Measurements from ENCODE around the gene CAMK4. TPM values are rescaled to one million over a fixed set of nuclear protein-coding genes. Genes with fewer than 3 reads are reported as not detected.
A peak's percentile ranks its signal among the peaks of the same experiment; 100 is the strongest.

Gene CAMK4
- total RNA-seq, 1 donor: 1.3 TPM

DNA sequence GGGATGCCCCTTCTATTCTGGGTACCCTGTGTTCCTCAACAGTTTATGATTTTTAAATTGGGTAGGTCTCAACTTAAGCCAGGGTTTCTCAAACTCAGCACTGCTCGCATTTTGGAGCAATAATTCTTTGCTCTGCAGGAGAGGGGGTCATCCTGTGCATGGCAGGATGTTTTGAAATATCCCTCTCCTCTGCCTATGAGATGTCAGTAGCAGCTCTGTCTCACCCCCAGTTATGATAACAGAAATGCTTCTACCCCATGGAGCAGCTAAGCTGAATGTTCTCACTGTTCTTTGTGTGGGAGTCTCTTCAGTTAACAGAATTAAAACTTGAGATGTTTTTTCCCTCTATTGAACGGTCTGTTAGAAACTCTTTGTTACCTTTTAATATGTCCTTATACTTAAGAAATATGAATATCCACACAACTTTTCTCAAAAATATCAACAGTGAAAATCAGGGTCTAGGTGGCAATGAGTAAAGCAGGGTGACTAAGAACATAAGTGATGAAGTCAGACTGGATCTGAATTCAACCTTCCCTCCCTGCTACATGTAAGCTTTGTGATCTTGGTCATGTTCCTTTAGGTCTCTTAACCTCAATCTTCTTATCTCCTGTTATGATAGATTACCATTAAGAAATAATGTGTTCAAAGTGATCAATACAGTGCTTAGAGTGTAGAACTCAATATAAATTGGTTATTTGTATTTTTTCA, 89.0 kb downstream of the CAMK4 start:
- TF ChIP-seq, protein P1, sequence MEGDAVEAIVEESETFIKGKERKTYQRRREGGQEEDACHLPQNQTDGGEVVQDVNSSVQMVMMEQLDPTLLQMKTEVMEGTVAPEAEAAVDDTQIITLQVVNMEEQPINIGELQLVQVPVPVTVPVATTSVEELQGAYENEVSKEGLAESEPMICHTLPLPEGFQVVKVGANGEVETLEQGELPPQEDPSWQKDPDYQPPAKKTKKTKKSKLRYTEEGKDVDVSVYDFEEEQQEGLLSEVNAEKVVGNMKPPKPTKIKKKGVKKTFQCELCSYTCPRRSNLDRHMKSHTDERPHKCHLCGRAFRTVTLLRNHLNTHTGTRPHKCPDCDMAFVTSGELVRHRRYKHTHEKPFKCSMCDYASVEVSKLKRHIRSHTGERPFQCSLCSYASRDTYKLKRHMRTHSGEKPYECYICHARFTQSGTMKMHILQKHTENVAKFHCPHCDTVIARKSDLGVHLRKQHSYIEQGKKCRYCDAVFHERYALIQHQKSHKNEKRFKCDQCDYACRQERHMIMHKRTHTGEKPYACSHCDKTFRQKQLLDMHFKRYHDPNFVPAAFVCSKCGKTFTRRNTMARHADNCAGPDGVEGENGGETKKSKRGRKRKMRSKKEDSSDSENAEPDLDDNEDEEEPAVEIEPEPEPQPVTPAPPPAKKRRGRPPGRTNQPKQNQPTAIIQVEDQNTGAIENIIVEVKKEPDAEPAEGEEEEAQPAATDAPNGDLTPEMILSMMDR (IDR thresholded peaks at IDR 0.05; ENCODE audit: insufficient read depth, low read depth, low read length): no peak
- H3K4me3 ChIP-seq (ENCODE audit: low read depth, low read length): no peak overlapping the region
- DNase-seq (ENCODE audit: low read depth): no peak

DNA sequence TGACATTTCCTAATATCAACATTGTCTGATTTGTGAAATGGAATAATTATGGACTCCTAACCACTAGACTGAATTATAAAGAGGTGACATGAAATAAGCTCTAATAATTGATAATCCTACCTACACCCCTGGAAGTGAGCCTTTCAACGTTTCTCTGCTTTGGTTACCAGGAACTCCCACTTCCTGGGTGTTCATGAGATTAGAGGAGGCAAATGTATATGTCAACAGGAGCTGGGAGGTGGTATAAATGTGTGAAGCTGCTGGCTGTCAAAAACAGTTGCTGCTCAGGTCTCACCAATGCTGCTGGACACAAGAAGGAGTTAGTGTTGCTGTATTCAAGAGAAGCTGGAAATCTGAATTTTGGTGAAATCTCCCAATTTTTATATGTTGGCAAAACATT, 96.8 kb downstream of the CAMK4 start:
- TF ChIP-seq, protein P1 (IDR thresholded peaks at IDR 0.05; ENCODE audit: insufficient read depth, low read depth, low read length): no peak
- no peak overlapping the region for H3K4me3 ChIP-seq (ENCODE audit: low read depth, low read length)
- no peak for DNase-seq (ENCODE audit: low read depth)

DNA sequence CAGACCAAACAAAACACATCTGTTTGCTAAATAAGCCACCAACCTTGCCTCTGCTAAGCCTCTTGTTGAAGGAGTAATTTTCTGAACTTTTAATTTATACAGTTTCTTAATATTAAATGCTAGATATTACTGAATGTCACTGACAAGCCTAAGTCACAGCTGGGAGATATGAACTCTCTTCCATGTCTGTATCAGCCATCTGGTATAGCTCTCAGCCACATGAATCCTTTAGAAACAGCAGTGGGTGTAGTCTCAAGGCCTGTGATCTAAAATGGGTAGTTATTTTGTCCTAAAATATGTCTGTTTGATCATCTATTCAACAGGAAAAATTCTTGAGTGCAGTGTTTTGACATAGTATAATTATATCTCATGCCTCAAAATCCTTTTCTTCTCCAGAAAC, 97.2 kb downstream of the CAMK4 start:
- peak; percentile 27 for DNase-seq (ENCODE audit: low read depth)
- H3K4me3 ChIP-seq (ENCODE audit: low read depth, low read length): no peak overlapping the region
- TF ChIP-seq, protein P1 (IDR thresholded peaks at IDR 0.05; ENCODE audit: insufficient read depth, low read depth, low read length): no peak

DNA sequence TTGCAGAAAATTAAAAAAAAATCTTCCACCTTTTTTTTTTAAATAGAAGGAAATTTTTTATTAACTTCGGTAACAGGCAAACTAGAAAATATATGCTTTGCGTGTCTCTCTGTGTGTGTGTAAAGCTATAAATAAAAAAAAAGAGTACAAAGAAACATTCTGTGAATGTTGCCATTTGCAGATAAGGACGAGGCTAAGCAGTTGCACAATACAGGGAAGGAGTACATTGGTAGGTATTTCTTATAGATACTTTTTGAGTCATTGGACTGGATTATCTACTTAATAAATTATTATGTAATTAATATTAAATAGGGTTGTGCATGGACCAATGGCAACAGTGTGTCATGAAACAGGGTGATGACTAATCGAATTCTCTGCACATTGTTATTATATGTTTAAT, 102.4 kb downstream of the CAMK4 start:
- TF ChIP-seq, protein P1 (IDR thresholded peaks at IDR 0.05; ENCODE audit: insufficient read depth, low read depth, low read length): no peak
- no peak overlapping the region for H3K4me3 ChIP-seq (ENCODE audit: low read depth, low read length)
- DNase-seq (ENCODE audit: low read depth): no peak

DNA sequence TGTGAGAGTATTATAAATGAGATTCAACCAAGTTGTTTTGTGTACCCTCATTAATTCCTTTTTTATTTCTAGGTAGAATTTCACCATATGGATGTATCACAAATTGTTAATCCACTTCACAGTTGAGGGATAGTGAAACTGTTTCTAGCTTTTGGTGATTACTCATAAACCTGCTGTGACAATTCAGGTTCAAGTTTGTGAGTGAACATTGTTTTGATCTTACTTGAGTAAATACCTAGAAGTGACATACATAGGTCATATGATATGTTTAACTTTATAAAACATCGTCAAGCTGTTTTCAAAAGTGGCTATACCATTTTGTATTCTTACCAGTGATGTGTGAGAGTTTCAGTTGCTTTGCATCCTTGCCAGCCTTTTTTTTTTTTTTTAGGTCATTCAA, 112.9 kb downstream of the CAMK4 start:
- TF ChIP-seq, protein P1 (IDR thresholded peaks at IDR 0.05; ENCODE audit: insufficient read depth, low read depth, low read length): no peak
- H3K4me3 ChIP-seq (ENCODE audit: low read depth, low read length): no peak overlapping the region

DNA sequence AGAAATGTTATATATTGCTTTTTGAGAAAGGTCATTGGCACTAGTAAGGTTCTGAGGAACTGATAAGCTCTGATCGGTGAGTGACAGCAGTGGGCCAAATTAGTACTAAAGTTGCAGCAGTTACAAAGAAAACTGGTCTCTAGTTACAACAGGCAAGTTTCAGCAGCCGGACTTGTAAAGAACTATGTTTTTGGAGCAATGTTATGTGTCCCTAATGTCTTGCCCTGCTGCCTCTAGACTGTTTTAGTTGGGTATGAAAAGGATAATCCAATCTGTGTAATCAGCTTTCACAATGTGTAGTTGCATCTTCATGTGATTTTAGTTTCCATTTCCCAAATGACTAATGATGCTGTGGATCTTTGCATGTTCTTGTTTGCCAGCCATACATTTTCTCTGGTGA, 113.5 kb downstream of the CAMK4 start:
- DNase-seq (ENCODE audit: low read depth): no peak
- H3K4me3 ChIP-seq (ENCODE audit: low read depth, low read length): no peak overlapping the region
- TF ChIP-seq, protein P1 (IDR thresholded peaks at IDR 0.05; ENCODE audit: insufficient read depth, low read depth, low read length): no peak

More for the DNA sequence above, 112.9 kb downstream of the CAMK4 start:
- DNase-seq (ENCODE audit: low read depth): no peak

DNA sequence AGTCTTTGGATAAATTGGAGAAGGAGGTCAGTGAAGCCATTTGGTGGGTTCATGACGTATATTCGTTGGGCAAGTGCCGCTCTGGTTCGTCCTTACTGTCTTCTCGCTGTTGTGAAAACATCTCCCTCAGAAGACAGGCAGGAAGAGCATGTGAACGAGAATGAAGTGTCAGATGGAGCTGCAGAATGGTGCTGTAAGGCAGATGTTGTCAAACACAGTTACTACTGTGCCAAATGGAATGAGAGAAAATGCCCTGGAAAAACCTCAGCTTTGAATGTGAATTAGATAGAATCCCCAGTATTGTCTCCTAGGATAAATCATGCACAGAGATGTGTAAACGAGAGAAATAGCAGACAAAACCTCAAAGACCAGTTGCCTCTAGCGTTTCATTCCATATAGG, 121.5 kb downstream of the CAMK4 start:
- TF ChIP-seq, protein P1 (IDR thresholded peaks at IDR 0.05; ENCODE audit: insufficient read depth, low read depth, low read length): no peak
- no peak overlapping the region for H3K4me3 ChIP-seq (ENCODE audit: low read depth, low read length)
- no peak for DNase-seq (ENCODE audit: low read depth)

Measured in fibroblast of villous mesenchyme (primary cell).